Astrocyte (in vitro differentiated cells and primary cell): ENCODE results near the gene ATP2A1.

Experiments used
- CTCF ChIP-seq: IDR thresholded peaks from 2 replicates; pipeline ENCODE4 v1.5.1; 2011; ENCODE audit warnings: low read depth, mild to moderate bottlenecking, inconsistent platforms, low read length, moderate library complexity; ENCODE audit not compliant: insufficient read depth
- EZH2 ChIP-seq: IDR thresholded peaks from 2 replicates; pipeline ENCODE4 v1.6.1; 2012; ENCODE audit warnings: mild to moderate bottlenecking, low read length, inconsistent platforms; ENCODE audit not compliant: insufficient read depth

DNA sequence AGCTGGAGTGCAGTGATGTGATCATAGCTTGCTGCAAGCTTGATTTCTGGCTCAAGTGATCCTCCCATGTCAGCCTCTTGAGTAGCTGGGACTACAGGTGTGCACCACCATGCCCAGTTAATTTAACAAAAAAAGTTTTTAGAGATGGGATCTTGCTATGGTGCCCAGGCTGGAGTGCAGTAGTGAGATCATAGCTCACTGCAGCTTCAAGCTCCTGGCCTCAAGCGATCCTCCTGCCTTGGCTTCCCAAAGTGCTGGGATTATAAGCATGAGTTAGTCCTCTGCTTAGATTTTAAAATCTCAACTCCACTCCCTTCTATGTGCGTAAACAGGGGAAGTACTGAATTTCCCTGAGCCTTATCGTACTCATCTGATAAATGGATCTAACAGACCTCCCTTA is 40.4 kb downstream of the ATP2A1 start:
- TF ChIP-seq CTCF (no peak), EZH2 (no peak)
